NCI-H748 (cell line): ENCODE results near the gene SERPINA6.
"Not testable (repeated sequence)": the region's sequence is repeated elsewhere in the genome, so short reads cannot be mapped to it uniquely, and the experiment has no call there.

Experiments used
- DNase-seq: peaks from one replicate; lab custom pipeline; 2025; ENCODE audit not compliant: unreplicated experiment; lab: John Stamatoyannopoulos, UW

The SERPINA6 gene

GRCh38 chr14:94328196-94328595 is 5.1 kb upstream of the SERPINA6 start:
- DNase-seq, result no peak

GRCh38 chr14:94321421-94322271 is 1.5 kb downstream of the SERPINA6 start:
- no peak for DNase-seq

- DNase-seq, result peak; percentile 28
Measured at GRCh38 chr14:94320243-94320642, 2.9 kb downstream of the SERPINA6 start.

- no peak for DNase-seq
Measured at GRCh38 chr14:94317259-94317658, 5.9 kb downstream of the SERPINA6 start.

DNA sequence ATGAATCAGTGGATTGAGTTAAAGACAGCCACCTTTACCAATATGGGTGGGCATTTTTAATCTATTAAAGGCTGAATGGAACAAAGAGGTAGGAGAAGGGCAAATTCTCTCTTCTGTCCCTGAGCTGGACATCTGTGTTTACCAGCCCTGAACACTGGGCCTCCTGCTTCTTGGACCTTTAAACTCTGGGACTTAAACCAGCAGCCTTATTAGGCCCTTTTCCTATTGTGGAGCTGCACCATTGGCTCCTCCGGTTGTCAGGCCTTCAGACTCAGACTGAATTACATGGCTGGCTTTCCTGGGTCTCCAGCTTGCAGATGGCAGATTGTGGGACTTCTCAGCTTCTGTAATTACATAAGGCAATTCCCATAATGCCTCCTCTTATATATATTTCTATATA is 6.4 kb downstream of the SERPINA6 start:
- no peak for DNase-seq

DNA sequence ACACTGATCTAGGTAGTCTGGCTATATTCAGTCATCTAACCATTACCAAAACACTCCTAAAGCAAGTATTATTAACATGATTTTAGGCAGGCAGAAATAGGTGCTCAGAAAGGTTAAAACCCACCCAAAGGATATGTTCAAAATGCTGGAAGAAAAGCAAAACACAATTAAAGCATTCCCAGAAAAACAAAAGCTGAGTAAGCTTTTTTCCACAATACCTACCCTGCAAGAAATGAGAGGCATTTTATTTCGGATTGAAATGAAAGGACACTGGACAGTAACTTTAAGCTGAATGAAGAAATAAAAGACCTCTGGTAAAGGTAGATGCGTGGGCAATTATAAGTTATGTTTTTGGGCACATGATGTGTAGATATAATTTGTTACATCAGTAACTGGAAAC is 8.2 kb downstream of the SERPINA6 start:
- DNase-seq, result no peak

- no peak for DNase-seq
Measured at GRCh38 chr14:94313991-94314655, 9.0 kb downstream of the SERPINA6 start.

DNA sequence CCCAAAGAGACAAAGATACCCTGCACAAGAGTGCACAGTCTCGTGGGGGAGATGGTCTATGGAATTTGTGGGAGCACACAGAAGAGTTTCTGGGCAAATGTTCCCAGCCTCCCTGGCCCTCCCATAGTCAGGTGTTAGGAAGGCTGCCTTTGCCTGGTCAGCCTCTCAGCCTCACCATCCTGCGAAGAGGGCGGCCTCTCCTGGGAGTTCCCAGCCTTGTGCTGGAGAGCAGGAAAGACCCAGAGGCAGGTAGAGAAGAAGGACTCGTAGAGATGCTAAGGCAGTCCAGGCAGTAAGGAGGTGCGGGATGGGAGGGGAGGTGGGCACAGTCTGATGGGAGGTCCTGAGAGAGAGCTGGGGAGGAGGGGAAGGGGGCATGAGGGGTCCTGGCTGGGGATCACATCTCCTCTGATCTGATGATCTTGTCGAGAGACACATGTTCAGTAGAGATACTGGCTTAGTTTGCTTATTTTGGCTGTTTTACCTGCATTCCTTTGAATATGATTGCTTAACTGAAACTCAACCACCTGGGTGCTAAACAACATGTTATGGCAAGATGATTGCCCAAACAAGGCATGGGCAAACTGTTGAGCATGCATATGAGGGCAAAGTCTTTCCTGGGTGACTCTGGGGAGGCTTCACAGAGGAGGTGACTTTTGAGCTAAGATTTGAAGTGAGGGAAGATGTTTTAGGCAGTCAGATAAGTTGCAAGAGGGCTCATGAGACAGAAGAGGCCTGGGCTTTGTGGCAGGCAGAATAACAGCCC is 10.5 kb downstream of the SERPINA6 start:
- no peak for DNase-seq

GRCh38 chr14:94310248-94310647 is 12.9 kb downstream of the SERPINA6 start:
- no peak for DNase-seq

DNA sequence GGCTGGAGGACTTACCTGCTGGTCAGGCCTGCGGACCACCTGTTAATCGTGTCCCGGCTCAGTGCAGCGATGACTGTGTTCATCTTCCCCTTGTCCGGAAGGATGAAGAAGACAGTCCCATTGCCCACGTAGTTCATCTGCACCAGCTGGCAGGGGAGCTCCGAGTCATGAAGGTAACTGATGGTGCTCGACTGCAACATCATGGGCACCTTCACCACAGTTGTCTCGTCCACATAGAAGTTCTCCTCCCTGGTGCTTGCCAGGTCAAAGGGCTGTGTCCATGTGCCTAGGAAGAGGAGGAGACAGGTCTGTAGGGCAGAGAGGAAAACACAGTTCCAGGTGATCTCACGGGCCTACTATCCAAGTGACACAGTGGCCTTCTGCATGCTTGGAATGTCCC is 13.4 kb downstream of the SERPINA6 start:
- no peak for DNase-seq

- peak; percentile 14 for DNase-seq
Measured at GRCh38 chr14:94307410-94307992, 15.6 kb downstream of the SERPINA6 start.

GRCh38 chr14:94306047-94306978 is 16.8 kb downstream of the SERPINA6 start:
- no peak for DNase-seq

GRCh38 chr14:94305620-94306019 is 17.5 kb downstream of the SERPINA6 start:
- DNase-seq, result no peak

- DNase-seq, result no peak
Measured at GRCh38 chr14:94304243-94304642, 18.9 kb downstream of the SERPINA6 start.

DNA sequence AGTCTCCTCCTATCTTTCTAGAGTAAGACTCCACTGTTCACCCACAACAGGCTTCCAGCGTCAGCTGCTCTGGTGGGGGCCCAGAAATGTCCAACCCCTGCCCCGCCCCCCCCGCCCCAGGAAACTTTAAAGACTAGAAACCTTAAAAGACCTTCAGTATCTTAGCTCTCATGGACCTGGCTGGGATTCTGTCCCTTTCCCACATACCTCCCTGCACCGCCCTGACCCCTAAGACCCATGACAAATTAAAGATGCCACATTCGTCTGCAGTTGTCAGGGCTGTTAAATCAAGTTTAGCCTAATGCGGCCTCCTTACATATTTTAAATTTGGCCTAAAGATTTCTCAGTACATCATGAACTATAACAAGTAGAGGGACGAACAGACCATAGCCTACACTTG is 20.0 kb downstream of the SERPINA6 start:
- no peak for DNase-seq

- no peak for DNase-seq
Measured at GRCh38 chr14:94298130-94298529, 25.0 kb downstream of the SERPINA6 start.

DNA sequence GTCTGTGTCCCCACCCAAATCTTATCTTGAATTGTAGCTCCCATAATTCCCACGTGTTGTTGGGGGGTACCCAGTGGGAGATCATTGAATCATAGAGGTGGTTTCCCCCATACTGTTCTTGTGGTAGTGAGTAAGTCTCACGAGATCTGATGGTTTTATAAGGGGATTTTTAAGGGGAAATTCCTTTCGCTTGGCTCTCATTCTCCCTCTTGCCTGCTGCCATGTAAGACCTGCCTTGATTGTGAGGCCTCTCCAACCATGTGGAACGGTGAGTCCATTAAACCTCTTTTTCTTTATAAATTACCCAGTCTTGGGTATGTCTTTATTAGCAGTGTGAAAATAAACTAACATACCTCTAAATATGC is 27.0 kb downstream of the SERPINA6 start:
- not testable (repeated sequence) for DNase-seq

- no peak for DNase-seq
Measured at GRCh38 chr14:94295360-94296180, 27.6 kb downstream of the SERPINA6 start.

DNA sequence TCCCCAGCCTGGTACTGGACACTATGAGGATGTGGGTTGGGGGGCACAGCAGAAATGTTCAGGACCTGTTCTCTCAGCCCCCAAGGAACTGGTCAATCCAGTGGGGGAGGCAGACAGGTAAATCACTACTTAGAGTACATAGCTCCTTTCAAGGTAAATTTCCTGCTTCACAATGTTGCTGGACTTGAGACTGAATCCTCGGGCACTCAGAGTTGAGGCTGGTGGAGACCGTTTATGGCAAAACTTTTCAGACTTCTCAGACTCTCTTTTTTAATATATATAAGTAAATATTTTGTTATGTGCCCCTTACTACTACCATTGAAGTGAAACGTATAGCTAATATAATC is 29.6 kb downstream of the SERPINA6 start:
- DNase-seq, result no peak
